ENCODE results near the gene SLC22A16.

SLC22A16 gene

DNA sequence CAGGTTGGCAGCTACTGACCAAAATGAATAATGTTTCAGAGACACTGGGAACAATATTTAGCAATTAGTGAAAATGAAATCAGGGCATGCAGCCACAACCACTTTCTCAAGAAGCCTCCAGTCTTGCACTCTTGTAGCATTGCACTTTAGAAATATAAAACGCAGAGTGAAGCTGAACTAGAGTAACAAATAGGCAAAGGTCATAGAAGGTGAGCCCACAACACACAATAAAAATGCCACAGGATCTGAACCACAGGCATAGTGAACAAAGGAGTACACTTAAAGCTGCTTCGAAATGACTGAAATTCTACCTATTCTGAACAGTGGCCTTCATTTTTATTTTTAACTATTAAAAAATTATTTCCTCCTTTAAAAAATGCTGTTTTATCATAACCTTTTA, 86.0 kb downstream of the SLC22A16 start:
- Histone ChIP-seq H3K36me3 (ENCODE audit: low read depth) (no peaks in the 10 kb centered on the region), H3K27me3 (ENCODE audit: insufficient read depth, poor library complexity, severe bottlenecking) (no peaks in the 10 kb centered on the region), H3K9me3 (ENCODE audit: severe bottlenecking) (no peaks in the 10 kb centered on the region), H3K27ac (ENCODE audit: poor library complexity, severe bottlenecking) (no peak overlapping the region), H3K4me3 (ENCODE audit: severe bottlenecking) (no peak overlapping the region), H3K4me1 (ENCODE audit: insufficient read depth, poor library complexity, severe bottlenecking) (no peaks in the 10 kb centered on the region)
- DNase-seq (ENCODE audit: low spot score) (no peak), ATAC-seq (ENCODE audit: low read depth) (no peak)
- TF ChIP-seq, protein P1, sequence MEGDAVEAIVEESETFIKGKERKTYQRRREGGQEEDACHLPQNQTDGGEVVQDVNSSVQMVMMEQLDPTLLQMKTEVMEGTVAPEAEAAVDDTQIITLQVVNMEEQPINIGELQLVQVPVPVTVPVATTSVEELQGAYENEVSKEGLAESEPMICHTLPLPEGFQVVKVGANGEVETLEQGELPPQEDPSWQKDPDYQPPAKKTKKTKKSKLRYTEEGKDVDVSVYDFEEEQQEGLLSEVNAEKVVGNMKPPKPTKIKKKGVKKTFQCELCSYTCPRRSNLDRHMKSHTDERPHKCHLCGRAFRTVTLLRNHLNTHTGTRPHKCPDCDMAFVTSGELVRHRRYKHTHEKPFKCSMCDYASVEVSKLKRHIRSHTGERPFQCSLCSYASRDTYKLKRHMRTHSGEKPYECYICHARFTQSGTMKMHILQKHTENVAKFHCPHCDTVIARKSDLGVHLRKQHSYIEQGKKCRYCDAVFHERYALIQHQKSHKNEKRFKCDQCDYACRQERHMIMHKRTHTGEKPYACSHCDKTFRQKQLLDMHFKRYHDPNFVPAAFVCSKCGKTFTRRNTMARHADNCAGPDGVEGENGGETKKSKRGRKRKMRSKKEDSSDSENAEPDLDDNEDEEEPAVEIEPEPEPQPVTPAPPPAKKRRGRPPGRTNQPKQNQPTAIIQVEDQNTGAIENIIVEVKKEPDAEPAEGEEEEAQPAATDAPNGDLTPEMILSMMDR (IDR thresholded peaks at IDR 0.05; ENCODE audit: poor library complexity, severe bottlenecking): no peak

DNA sequence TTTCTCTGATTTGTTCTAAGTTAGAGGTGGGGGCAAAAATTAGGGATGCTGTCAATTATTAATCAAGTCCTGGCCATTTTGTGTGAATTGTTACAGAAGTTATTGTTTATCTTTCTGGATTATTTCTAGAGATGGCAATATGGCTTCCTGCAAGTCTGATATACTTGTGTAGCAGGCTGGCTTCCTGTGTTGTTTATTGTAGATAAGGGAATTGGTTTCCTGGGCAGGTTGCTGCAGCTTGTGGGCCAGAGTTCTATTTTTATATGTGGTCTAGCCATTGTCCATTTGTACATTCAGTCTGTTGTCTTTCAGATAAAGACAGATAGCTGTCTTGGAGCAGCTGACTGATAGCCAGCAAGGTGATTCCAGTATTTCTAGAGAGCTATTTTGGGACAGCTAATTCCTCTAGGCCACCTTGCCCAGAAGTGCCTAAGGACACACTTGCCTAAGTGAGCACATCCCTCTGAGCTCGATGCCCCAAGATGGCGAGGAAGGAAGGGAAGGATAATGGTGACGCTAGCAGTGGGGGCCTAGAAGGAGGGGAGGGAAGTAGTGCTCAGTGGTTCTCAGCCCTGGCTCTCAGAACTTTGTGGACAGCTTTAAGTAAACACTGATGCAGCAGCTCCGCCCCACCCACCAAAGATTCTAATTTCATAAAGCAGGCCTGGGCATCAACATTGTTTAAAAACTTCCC, 86.6 kb downstream of the SLC22A16 start:
- no peak overlapping the region for H3K4me3 ChIP-seq (ENCODE audit: severe bottlenecking)
- H3K9me3 ChIP-seq (ENCODE audit: severe bottlenecking): no peaks in the 10 kb centered on the region
- no peaks in the 10 kb centered on the region for H3K27me3 ChIP-seq (ENCODE audit: insufficient read depth, poor library complexity, severe bottlenecking)
- H3K36me3 ChIP-seq (ENCODE audit: low read depth): no peaks in the 10 kb centered on the region
- ATAC-seq (ENCODE audit: low read depth) (no peak), DNase-seq (ENCODE audit: low spot score) (no peak)
- H3K27ac ChIP-seq (ENCODE audit: poor library complexity, severe bottlenecking): no peak overlapping the region
- H3K4me1 ChIP-seq (ENCODE audit: insufficient read depth, poor library complexity, severe bottlenecking): no peaks in the 10 kb centered on the region
- TF ChIP-seq, protein P1 (IDR thresholded peaks at IDR 0.05; ENCODE audit: poor library complexity, severe bottlenecking): no peak

DNA sequence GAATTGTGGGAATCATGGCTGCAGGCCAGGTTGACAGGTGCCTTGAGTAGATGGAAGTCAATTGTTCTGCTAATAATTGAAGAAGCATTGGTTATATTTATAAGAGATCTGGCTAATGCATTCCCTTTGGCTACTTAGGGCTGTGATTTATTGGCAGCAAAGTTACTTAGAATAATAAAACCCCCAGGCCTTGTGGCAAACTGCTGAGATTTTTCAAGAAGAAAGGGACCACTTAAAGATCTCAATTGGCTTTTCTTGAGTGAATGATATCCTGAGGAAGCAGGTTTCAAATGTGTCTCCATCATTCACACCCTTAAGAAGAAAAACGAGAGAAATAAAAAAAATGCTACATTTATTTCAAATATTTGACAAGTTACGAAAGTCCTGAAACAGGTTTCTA, 88.4 kb downstream of the SLC22A16 start:
- Histone ChIP-seq H3K27ac (ENCODE audit: poor library complexity, severe bottlenecking) (no peak overlapping the region), H3K27me3 (ENCODE audit: insufficient read depth, poor library complexity, severe bottlenecking) (no peaks in the 10 kb centered on the region), H3K36me3 (ENCODE audit: low read depth) (no peaks in the 10 kb centered on the region), H3K9me3 (ENCODE audit: severe bottlenecking) (no peaks in the 10 kb centered on the region), H3K4me3 (ENCODE audit: severe bottlenecking) (no peak overlapping the region), H3K4me1 (ENCODE audit: insufficient read depth, poor library complexity, severe bottlenecking) (no peaks in the 10 kb centered on the region)
- ATAC-seq (ENCODE audit: low read depth) (no peak), DNase-seq (ENCODE audit: low spot score) (no peak)
- TF ChIP-seq, protein P1 (IDR thresholded peaks at IDR 0.05; ENCODE audit: poor library complexity, severe bottlenecking): no peak

DNA sequence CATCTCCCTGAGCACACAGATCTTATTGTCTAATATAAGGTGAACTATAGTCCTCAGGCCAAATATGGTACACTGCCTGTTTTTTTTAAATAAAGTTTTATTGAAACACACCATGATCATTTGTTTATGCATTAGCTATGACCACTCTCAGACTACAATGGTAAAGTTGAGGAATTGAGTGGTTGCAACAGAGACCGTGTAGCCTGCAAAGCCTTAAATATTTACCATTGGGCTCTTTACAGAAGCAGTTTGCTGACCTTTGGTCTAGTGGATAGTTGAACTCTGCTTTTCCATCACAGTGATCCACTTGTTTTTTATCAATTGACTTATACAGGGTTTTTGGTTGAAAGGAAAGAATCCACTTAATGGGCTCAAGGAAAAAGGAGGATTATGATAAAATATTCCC, 91.0 kb downstream of the SLC22A16 start:
- Histone ChIP-seq H3K4me3 (ENCODE audit: severe bottlenecking) (no peak overlapping the region), H3K27me3 (ENCODE audit: insufficient read depth, poor library complexity, severe bottlenecking) (no peaks in the 10 kb centered on the region), H3K4me1 (ENCODE audit: insufficient read depth, poor library complexity, severe bottlenecking) (no peaks in the 10 kb centered on the region), H3K36me3 (ENCODE audit: low read depth) (no peaks in the 10 kb centered on the region), H3K27ac (ENCODE audit: poor library complexity, severe bottlenecking) (no peak overlapping the region), H3K9me3 (ENCODE audit: severe bottlenecking) (no peaks in the 10 kb centered on the region)
- TF ChIP-seq, protein P1 (IDR thresholded peaks at IDR 0.05; ENCODE audit: poor library complexity, severe bottlenecking): no peak
- ATAC-seq (ENCODE audit: low read depth): no peak
- DNase-seq (ENCODE audit: low spot score): no peak

DNA sequence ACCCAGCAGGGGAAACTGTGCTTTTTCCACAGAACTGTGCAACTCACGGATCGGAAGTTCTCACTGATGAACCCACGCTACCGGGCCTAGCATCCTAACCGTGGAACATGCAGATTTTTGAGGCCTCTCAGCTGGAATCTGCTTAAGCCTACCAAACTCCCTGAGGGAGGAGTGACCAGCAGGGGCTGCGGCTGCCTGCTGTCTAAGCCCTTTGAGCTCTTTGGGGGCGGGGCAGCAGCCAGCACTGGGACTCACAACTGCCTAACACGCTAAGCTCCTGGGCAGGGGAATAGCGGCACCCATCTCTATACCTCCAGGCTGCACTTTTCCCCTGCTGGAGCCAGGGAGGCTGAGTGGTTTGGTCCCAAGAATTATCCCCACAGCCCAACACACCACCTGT, 97.9 kb downstream of the SLC22A16 start:
- no peaks in the 10 kb centered on the region for H3K9me3 ChIP-seq (ENCODE audit: severe bottlenecking)
- H3K4me3 ChIP-seq (ENCODE audit: severe bottlenecking): no peak overlapping the region
- H3K27ac ChIP-seq (ENCODE audit: poor library complexity, severe bottlenecking): no peak overlapping the region
- H3K4me1 ChIP-seq (ENCODE audit: insufficient read depth, poor library complexity, severe bottlenecking): no peaks in the 10 kb centered on the region
- TF ChIP-seq, protein P1 (IDR thresholded peaks at IDR 0.05; ENCODE audit: poor library complexity, severe bottlenecking): no peak
- DNase-seq (ENCODE audit: low spot score): no peak
- H3K36me3 ChIP-seq (ENCODE audit: low read depth): no peaks in the 10 kb centered on the region
- no peaks in the 10 kb centered on the region for H3K27me3 ChIP-seq (ENCODE audit: insufficient read depth, poor library complexity, severe bottlenecking)
- no peak for ATAC-seq (ENCODE audit: low read depth)
